CD4-positive, alpha-beta T cell treated with Interleukin-15 for 4 hours (primary cell): Measurements from ENCODE around the gene OR52E1.
"Not testable (repeated sequence)": the region's sequence is repeated elsewhere in the genome, so short reads cannot be mapped to it uniquely, and the experiment has no call there.

Source experiments
- DNase-seq: peaks from one replicate; pipeline ENCODE4 v3.0.0-alpha.2; 2020; ENCODE audit warnings: low spot score

OR52E1 gene

DNA sequence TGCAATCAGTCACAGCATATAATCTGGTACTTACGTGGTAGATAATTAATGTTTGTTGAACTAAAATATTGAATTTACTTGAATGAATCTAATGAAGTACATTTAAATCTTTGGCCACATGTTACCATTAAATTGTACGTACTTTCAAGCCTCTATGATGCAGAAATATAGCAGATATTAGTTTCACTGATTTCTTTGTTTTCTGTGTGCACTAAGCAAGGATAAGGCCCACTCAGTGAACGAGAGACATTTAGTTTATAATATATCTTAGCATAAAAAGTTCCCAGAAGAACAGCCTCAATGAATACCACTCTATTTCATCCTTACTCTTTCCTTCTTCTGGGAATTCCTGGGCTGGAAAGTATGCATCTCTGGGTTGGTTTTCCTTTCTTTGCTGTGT, at the start of gene OR52E1:
OR52E1 (plus strand) TSS at position 301 of the 400 bp plus-strand sequence.
- no peak for DNase-seq

DNA sequence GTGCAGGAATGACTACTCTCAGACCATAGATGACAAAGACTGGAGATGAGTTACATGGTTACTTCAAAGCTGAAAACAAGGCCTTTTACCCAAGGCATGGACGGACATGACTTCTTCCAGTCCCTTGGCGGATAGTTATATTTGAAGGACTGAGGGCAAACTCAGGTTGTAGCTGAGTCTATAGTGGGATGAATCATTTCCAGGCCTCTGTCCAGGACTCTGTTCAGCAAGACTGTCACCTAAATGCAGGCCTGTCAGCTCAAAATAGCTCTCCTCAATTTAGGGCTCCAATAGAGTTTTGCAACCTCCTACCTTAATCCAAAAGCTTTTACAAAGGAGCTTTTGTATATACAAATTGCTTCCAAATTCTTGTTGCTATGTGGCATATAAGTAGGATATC, 47.4 kb upstream of the OR52E1 start:
- no peak for DNase-seq

DNA sequence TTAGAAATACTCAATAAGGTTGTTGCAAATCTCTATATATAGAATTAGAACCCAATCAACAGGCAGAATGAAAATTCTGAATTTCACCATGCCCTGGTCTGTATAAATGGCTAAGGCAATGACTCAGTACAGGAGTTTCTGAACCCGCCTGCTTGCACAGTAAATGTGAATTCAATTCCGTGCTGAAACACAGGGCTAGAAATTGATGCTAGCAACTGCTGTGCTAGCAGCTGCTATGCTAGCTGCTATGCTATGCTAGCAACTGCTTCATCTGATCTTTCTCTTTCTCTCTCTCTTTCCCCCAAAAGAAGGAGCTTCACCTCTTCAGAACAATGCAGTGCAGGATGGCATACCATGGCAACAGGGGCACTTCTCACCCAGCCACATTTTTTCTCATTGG, 32.7 kb upstream of the OR52E1 start:
- DNase-seq = no peak

DNA sequence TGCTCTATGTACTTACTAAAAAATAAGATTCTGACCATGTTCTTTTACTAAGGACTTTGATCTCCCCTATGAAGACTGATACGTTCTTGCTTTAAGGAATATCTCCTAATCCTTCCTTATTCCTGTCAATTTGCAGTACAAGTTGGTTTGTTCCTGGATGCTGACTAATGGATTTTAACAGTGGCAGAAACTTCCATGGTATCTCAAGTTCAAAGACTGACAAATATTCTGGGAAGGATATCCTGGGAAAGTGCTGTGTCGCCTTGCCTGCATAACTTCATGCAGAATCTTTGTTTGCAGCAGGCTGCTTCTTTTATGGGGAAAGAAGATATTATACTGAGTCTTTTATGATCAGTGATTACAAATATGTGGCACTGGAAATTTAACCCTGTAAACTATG, 31.4 kb upstream of the OR52E1 start:
- DNase-seq = no peak

DNA sequence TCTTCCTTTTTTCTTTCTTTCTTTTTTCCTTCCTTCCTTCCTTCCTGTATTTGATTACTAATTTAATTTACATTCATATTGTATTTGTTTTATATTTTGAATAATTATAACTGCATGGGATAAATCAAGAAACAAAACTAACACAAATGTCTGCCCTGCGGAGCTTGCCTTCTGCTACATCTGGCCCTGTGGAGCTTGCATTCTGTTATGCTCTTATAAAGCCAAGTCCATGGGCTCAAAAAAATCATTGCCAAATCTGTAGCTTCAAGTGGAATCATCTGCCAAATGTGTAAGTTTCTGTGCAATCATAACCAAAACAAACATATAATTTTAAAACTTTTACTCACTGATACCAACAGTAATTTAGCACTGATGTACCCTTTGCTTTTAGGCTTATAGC, 31.0 kb upstream of the OR52E1 start:
- DNase-seq = no peak

DNA sequence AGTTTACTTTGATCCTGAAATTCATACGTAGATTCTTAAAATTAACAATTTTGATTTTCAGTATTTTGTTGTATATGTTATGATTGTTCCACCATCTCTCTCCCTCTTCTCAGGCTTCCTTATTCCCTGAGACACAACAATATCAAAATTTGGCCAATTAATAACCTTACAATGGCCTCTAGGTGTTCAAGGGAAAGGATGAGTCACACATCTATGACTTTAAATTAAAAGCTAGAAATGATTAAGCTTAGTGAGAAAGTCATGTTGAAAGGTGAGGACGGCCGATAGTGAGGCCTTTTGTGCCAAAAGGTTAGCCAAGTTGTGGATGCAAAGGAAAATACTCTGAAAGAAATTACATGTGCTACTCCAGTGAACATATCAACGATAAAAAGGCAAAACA, 28.5 kb upstream of the OR52E1 start:
- DNase-seq = no peak

DNA sequence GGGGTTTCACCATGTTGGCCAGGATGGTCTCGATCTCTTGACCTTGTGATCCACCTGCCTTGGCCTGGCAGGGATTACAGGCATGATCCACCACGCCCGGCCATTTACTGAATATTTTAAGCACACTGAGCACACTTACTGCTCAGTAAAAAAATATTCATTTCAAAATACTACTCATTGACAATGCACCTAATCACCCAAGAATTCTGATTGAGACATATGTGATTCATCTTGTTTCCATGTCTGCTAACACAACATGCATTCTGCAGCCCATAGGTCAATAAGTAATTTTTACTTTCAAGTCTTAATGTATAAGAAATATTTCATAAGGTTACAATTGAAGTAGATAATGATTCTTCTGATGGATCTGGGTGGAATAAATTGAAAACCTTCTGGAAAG, 27.3 kb upstream of the OR52E1 start:
- DNase-seq = no peak

DNA sequence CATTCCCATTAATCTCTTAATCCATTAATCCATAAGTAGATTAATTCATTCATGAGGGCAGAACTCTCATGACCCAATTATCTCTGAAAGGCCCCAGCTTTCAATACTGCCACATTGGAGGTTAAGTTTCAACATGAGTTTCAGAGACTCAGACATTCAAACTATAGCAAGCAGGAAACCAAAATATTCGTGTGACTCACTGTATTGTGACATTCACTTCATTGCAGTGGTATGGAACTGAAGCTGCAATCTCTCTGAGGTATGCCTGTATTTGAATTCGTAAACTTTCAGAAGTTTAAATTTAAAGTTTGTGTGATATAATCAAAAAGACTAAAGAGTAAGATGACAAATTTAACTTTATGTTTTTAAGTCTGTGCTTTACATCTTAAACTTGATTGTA, 26.0 kb upstream of the OR52E1 start:
- DNase-seq = no peak

DNA sequence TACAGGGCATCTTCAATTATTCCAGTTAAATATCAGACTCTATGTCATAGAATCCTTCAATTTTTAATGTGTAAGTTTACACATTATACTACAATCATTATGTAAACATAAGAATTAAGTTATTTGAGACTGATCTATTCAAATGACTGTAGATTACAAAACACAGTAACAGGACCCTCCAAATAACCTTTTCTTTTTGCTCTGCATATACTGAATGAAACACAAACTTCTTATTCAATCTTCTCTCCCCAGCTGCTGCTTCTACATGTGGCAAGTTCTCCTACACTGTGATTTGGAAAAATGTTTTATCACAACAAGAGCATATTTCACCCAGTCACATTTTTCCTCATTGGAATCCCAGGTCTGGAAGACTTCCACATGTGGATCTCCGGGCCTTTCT, 23.1 kb upstream of the OR52E1 start, which contains the start of gene OR52J3:
OR52J3 (plus strand) TSS at position 301 of the 400 bp plus-strand sequence; CDS start at position 301, 0 bp downstream.
- no peak for DNase-seq

DNA sequence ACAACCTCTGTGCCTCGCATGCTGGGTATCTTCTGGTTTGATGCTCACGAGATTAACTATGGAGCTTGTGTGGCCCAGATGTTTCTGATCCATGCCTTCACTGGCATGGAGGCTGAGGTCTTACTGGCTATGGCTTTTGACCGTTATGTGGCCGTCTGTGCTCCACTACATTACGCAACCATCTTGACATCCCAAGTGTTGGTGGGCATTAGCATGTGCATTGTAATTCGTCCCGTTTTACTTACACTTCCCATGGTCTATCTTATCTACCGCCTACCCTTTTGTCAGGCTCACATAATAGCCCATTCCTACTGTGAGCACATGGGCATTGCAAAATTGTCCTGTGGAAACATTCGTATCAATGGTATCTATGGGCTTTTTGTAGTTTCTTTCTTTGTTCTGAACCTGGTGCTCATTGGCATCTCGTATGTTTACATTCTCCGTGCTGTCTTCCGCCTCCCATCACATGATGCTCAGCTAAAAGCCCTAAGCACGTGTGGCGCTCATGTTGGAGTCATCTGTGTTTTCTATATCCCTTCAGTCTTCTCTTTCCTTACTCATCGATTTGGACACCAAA, 22.5 kb upstream of the OR52E1 start:
- no peak for DNase-seq

DNA sequence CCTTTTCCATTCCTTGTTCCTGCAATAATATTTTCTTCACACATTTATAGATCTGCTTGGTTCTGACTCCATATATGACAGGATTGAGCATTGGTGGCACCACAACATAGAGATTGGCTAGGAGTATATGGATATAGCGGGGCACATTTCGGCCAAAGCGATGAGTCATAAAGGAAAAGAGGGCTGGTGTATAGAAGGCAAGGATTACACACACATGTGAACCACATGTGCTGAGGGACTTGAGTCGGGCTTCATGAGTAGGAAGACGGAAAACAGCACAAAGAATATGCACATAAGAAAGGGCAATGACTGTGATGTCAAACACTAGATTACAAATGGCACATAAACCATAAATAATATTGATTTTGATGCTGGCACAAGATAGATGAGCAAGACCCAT, 10.7 kb upstream of the OR52E1 start:
- not testable (repeated sequence) for DNase-seq

DNA sequence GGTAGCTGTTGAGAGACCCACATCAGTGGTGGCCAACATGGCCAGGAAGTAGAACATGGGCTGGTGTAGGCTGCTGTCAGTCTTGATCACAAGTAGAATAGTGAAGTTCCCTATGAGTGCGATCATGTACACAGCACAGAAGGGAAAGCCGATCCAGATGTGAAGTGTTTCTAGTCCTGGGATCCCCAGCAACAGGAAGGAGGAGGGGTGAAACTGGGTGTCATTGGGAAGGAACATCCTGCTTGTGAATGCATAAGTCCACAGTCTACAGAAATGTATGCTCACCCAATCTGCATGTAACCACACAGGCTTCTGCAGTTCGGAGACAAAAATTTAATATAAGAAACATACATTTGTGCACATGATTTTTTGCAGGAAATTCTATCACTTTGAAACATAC, 10.0 kb upstream of the OR52E1 start, which contains the start of gene OR52E2:
OR52E2 (minus strand) TSS at position 237 of the 400 bp plus-strand sequence; CDS start at position 237, 0 bp downstream.
- no peak for DNase-seq

DNA sequence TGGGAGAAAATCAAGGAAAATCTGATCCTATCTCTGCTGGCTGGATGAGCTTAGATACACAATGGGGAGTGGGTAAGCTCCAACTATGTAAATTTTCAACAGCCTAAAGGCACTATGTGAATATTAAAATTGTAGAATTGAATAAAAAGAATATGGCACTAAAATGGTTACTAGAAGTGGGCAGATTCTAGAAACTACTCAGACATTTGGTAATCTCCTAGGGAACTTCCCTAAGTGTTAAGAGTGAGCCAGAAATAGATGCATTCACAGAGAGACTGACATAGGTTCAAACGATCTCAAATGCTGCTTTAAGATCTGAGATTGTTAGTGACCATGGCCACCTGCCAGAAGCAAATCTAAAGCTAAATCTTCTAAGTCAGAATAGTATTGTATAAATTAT, 4.3 kb upstream of the OR52E1 start:
- no peak for DNase-seq

DNA sequence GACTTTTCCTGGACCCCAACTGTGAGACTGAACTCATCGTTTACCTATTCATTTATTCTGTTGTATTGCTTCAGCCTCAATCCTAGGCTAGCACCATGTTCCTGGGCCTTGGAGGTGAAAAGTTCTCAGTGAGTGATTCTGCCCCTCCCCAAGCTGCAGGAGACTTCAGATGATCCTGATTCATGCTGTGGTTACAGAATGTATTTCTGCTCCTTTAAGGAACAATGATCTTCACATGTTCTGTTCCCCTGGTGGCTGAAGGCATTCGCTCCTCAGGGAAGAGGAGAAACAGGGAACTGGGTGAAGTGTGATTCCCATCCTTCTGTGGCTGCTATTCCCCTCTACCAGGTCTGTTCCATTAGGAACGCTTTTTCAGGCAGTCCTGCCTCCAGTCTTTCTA, 2.4 kb downstream of the OR52E1 start:
- no peak for DNase-seq

DNA sequence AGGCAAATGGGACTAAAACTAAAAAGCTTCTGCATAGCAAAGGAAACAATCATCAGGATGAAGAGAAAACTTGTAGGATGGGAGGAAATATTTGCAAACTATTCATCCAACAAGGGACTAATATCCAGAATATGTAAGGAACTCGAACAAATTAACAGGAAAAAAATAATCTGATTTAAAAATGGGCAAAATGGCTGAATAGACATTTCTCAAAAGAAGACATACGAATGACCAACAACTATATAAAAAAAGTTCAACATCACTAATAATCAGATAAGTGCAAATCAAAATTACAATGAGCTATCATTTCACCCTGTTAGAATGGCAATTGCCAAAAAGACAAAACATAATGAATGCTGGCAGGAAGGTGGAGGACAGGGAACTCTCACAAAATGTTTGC, 12.0 kb downstream of the OR52E1 start:
- no peak for DNase-seq

DNA sequence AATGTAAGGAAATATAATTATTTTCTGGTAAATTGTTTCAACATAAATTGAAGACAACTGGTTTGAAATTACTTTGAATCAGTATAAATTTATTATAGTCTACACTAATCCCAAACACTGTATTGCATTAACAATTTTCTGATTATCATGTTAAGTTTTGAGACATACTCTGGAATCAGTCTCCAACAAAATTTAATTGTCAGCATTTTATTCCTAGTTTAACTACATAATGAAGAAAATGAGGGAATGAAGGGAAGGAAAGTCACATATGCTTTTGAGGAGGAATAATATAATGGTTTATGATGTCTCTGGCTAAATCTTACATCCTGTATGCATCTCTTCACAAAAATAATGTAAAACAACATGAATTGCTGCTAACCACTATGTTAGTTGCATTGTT, 14.2 kb downstream of the OR52E1 start:
- no peak for DNase-seq

DNA sequence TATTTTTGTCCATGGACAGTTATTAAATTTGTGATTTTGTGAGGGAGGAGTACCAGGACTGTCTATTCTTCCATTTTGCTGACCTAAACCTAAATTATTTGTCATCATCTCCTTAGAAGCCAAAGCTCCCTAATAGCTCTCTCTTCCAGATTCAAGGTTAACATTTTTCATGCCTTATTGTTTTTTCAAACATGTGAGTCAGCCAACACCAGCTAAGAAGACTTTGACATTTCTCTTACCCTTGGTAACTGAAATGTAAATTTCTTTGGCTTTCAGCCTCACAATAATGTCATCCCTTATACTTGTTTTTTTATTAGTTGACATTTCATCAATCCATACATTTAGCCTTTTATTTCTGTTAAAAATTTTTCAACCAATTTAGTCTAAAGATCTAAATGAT, 19.2 kb downstream of the OR52E1 start:
- no peak for DNase-seq

DNA sequence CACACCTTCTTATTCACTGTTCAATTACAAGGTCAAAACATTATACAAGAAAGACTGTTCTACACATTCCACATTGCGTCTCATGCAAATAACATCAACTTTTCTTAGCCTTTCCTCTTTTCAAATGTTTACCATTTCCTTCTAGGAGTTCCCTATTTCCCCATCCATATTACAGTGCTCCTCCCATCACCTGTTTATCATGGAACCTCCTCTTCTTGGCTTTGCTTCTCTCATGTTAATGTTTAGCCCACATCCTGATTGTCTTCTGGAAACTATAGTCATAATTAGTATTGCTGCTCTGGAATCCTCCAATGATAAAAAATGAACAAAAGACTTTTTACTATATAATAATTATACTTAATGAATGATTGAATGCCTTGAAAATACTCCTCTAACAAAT, 21.3 kb downstream of the OR52E1 start:
- no peak for DNase-seq

DNA sequence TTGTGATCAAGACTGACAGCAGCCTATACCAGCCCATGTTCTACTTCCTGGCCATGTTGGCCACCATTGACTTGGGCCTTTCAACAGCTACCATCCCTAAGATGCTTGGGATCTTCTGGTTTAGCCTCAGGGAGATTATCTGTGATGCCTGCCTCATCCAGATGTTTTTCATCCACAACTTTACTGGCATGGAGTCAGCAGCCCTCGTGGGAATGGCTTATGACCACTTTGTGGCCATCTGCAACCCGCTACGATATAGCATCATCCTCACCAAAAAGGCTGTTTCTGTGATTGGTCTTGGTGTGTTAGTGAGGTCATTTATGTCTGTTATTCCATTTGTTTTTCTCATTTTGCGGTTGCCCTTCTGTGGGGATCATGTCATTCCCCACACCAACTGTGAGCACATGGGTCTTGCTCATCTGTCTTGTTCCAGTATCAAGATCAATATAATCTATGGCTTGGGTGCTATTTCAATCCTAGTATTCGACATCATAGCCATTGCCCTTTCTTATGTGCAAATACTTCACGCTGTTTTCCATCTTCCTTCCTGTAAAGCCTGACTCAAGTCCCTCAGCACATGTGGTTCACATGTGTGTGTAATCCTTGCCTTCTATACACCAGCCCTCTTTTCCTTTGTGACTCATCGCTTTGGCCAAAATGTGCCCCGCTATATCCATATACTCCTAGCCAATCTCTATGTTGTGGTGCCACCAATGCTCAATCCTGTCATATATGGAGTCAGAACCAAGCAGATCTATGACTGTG, 23.6 kb downstream of the OR52E1 start:
- DNase-seq = no peak

DNA sequence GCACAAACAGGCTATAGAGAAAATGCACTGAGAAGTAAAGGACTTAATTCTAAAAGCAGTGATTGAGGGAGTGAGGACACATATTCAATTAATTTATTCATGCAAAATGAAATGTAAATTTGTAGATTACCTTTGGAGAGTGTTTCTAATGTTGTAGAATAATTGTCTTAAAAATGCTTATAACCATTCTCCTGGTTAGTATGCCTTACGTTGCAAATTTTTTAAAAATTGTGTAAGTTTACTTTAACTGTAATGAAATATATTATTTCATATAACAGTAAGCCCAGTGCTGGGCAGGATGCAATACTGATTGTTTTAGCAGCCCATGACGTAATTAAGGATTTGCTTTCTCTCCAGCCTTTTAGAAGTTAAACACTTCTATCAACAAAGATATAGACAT, 26.6 kb downstream of the OR52E1 start:
- no peak for DNase-seq

DNA sequence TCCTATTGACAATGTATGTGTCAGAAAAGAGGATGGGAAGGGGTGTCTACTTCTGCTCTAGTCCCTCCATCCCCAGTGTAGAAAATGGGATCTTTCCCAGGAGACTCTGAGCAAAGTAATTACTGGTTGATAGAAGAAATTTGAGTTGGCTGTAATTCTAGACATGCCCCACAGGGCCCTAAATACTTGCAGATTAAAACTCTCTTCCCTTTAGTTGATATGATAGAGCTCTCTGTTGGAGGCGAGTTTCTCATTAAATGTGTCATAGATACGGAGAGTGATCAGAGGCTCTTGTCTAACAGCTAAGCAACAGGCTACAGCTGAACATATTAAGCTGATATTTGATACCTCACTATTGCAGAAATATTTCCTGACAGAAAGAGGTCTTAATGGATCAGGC, 32.9 kb downstream of the OR52E1 start:
- no peak for DNase-seq

DNA sequence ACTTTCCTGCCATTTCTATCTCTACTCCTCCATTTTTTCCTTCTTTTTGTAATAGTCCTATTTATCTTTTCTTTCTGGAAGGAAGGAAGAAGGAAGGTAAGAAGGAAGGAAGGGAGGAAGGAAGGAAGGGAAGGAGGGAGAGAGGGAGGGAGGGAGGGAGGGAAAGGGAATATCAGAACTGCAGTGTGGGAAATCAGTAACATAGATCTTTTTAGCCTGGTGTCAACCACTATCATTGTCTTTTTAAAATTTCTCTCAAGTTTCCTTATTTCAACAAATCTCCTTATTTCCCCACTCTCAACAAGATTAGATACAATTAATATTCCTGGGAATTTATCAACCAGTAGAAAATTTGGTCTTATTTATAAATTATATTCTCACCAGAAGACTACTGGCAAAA, 33.7 kb downstream of the OR52E1 start:
- no peak for DNase-seq

DNA sequence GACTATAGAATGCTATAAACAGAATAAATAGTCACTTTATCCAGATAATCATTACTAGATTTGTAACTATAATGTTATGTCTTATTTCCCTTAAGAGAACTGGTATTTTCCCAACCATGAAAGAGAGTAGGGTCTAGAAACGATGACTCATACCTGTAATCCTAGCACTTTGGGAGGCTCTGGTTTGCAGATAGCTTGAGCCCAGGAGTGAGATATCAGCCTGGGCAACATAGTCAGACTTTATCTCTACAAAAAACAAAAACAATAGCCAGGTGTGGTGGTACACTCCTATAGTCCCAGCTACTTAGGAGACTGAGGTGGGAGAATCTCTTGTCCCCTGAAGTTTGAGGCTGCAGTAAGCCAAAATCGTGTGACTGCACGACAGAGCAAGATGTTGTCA, 37.9 kb downstream of the OR52E1 start:
- DNase-seq = no peak

DNA sequence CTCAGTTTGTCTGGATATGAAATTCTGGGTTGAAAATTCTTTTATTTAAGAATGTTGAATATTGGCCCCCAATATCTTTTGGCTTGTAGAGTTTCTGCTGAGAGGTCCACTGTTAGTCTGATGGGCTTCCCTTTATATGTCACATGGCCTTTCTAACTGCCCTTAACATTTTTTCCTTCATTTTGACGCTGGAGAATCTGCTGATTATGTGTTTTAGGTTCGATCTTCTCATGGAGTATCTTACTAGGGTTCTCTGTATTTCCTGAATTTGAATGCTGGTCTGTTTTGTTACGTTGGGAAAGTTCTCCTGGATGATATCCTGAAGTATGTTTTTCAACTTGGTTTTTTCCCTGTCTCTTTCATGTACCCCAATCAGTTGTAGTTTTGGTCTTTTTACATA, 46.0 kb downstream of the OR52E1 start:
- no peak for DNase-seq
